ENCODE data around the gene EZH2. TPM values are rescaled to one million over a fixed set of nuclear protein-coding genes. Genes with fewer than 3 reads are reported as not detected.
A peak's percentile ranks its signal among the peaks of the same experiment; 100 is the strongest.

Gene EZH2
- total RNA-seq, 6 experiments from 2014 or later: 8.9 to 21.5 (median 19.3) TPM

GRCh38 chr7:148911626-148912025 is 27.5 kb upstream of the EZH2 start:
- DNase-seq: no peak
- H3K27ac Mint-ChIP-seq: no peak overlapping the region
- H3K36me3 Mint-ChIP-seq (ENCODE audit: low read depth): no peaks in the 10 kb centered on the region
- no peak for TF ChIP-seq CTCF (IDR thresholded peaks at IDR 0.05)
- peaks cover 23% of the 10 kb centered on the region for H3K4me1 Mint-ChIP-seq (ENCODE audit: low read depth)
- H3K9me3 Mint-ChIP-seq: no peaks in the 10 kb centered on the region
- no peak overlapping the region for H3K4me3 Mint-ChIP-seq
- H3K27me3 Mint-ChIP-seq (ENCODE audit: insufficient read depth): peaks cover 27% of the 10 kb centered on the region

DNA sequence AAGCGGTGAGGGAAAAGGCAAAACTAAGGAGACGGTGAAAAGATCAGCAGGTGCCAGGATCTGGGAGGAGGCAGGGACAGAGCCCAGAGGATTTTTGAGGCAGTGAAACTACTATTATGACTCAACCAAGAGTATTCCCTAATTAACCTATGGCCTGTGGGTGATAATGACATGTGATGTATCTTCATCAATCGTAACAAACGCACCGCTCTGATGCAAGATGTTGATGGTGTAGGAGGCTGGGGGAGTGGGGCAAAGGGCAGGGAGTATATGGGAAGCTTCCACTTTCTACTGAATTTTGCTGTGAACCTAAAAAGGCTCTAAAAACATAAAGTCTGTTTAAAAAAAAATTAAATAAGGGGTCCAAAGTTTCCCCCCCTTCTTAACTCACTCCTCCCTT is 25.5 kb upstream of the EZH2 start:
- Mint-ChIP-seq H3K4me3 (no peak overlapping the region), H3K27me3 (ENCODE audit: insufficient read depth) (peaks cover 33% of the 10 kb centered on the region), H3K36me3 (ENCODE audit: low read depth) (no peaks in the 10 kb centered on the region), H3K9me3 (no peaks in the 10 kb centered on the region), H3K4me1 (ENCODE audit: low read depth) (peaks cover 23% of the 10 kb centered on the region), H3K27ac (no peak overlapping the region)
- no peak for DNase-seq
- no peak for TF ChIP-seq CTCF (IDR thresholded peaks at IDR 0.05)

- Mint-ChIP-seq H3K9me3 (no peaks in the 10 kb centered on the region), H3K27me3 (ENCODE audit: insufficient read depth) (peaks cover 34% of the 10 kb centered on the region), H3K36me3 (ENCODE audit: low read depth) (no peaks in the 10 kb centered on the region), H3K4me1 (ENCODE audit: low read depth) (peaks cover 12% of the 10 kb centered on the region), H3K4me3 (no peak overlapping the region), H3K27ac (no peak overlapping the region)
- no peak for TF ChIP-seq CTCF (IDR thresholded peaks at IDR 0.05)
- no peak for DNase-seq
These were observed 22.8 kb upstream of the EZH2 start for GRCh38 chr7:148906707-148907498.

DNA sequence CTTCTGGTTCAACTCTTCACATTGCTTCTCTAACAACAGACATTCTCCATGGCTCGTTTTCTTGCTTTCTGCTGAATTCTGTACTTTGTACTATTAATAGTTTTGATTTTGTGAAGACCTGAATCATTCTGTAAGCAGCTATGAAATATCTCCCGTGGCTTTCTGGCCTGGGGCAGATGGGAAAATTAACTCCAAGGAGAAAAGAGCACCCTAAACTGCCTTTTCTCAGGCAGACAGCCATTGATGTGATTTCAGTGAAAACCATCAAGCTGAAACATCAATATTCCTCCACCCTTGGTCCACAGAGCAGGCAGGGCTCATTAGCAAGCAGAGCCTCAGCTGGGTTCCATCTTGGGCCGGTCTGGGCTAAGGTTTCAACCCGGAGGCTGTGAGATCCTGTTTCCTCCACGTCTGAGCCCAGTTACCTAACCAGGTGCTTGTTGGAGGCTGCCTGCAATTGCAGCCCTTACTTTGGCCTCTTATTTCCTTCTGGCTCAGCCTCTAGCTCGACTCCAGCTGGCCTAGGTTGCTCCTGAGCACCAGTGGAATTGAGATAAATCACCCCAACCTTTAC is 21.1 kb upstream of the EZH2 start:
- TF ChIP-seq CTCF (IDR thresholded peaks at IDR 0.05): no peak
- H3K36me3 Mint-ChIP-seq (ENCODE audit: low read depth): no peaks in the 10 kb centered on the region
- peaks cover 12% of the 10 kb centered on the region for H3K4me1 Mint-ChIP-seq (ENCODE audit: low read depth)
- H3K9me3 Mint-ChIP-seq: no peaks in the 10 kb centered on the region
- peaks cover 26% of the 10 kb centered on the region for H3K27me3 Mint-ChIP-seq (ENCODE audit: insufficient read depth)
- no peak overlapping the region for H3K27ac Mint-ChIP-seq
- DNase-seq: peak; percentile 1
- H3K4me3 Mint-ChIP-seq: no peak overlapping the region

- TF ChIP-seq CTCF (IDR thresholded peaks at IDR 0.05): no peak
- Mint-ChIP-seq H3K9me3 (no peaks in the 10 kb centered on the region), H3K27ac (no peak overlapping the region)
These were observed 19.4 kb upstream of the EZH2 start for GRCh38 chr7:148903504-148903903.

More at GRCh38 chr7:148903504-148903903, 19.4 kb upstream of the EZH2 start:
- DNase-seq: no peak
- peaks cover 14% of the 10 kb centered on the region for H3K27me3 Mint-ChIP-seq (ENCODE audit: insufficient read depth)
- H3K36me3 Mint-ChIP-seq (ENCODE audit: low read depth): no peaks in the 10 kb centered on the region
- H3K4me3 Mint-ChIP-seq: no peak overlapping the region
- H3K4me1 Mint-ChIP-seq (ENCODE audit: low read depth): peaks cover 12% of the 10 kb centered on the region

All from HFFc6 (cell line).